Fibroblast of skin of left quadriceps (primary cell): ENCODE measurements around the gene RALGPS1.

ENCODE experiments used
- DNase-seq, 2 experiments: peaks; one replicate each; pipeline ENCODE4 v3.0.0-alpha.2; 2013; ENCODE audit warnings: low read depth in 2 of 2

Gene RALGPS1

DNA sequence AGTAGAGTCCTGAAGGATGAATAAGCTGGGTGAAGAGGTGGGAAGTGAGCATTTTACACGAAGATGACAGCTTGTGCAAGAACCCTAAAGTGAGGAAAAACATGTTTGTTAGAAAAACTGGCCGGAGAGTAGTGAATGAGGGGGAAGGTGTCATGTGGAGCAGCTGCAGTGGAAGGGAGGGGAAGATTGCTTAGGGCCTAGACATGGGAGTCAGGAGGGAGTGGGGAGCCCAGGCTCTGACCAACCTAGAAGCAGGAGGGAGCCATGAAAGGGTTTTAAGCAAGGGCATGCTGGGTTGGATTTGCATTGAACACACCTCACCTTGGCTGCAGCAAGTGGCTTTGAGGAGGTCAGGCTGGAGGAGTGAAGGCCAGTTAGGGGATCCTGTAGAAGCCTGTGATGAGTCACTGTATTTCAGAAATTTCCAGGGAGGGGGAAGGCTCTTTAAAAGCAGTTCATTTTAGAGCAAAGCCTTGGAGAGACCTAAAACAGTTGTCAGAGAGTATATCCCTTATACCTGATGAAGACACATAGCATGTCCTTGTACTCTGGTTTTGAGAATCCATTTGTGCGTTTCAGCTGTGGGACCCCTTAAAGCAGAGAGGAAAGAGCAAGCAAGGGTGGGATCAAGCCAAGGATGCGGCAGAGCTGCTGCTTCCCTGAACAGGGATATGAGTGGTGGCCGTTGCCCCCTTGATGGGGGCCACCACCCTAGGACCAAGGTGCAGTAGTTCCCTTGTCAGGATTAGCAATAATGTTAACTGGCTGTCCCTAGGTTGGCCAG is 162.5 kb downstream of the RALGPS1 start:
- DNase-seq, result no peak

DNA sequence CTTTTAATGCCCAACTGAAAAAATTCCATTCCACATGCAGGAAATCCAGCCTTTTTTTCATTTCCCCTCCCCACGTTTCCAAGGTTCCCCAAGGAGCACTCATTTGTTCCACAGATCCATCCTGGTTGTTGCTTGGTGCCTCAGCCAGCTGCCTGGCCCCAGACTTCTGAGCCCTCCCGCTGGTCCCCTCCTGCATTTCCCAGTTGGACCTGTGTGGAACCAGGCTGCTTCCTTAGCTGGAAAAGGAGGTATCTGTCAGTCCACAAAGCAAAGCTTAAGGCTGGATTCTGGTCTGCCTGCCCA is 163.0 kb downstream of the RALGPS1 start:
- DNase-seq, result no peak

DNA sequence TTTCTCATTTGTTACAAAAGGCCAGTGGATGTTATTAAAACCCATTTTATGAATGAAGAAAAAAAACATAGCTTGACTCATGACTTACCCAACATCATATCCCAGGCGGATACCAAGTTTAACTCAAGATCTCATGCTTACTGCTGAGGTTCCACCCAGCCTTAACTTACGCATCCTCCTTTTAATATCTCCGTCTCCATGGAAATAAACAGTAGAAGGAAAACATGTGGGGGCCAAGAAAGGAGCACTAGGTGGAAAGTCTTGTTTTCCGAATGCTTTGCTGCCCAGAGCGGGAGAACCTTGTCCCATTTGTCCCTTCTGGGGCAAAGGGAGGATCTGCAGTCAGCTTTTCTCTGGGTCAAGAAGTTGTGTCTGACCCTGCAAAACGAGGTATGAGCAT is 163.8 kb downstream of the RALGPS1 start:
- no peak for DNase-seq

DNA sequence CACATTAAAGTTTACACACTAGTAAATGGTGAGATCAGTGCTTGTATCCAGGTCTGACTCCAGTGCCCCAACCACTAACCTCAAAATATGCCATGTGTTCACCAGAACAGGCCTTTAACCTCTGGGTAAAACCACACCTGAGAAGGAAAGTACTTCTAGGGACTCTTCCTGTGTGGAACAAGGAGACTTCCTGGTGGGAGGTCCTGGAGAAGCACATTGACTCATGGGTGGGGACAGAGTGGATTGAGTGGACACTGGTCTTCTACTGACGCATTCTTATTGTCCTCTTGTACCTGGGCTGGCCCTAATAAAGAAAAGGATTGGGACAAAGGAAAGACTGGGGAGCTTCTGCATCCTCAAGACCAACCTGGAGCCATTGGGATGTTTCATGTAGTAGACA is 164.4 kb downstream of the RALGPS1 start:
- no peak for DNase-seq

DNA sequence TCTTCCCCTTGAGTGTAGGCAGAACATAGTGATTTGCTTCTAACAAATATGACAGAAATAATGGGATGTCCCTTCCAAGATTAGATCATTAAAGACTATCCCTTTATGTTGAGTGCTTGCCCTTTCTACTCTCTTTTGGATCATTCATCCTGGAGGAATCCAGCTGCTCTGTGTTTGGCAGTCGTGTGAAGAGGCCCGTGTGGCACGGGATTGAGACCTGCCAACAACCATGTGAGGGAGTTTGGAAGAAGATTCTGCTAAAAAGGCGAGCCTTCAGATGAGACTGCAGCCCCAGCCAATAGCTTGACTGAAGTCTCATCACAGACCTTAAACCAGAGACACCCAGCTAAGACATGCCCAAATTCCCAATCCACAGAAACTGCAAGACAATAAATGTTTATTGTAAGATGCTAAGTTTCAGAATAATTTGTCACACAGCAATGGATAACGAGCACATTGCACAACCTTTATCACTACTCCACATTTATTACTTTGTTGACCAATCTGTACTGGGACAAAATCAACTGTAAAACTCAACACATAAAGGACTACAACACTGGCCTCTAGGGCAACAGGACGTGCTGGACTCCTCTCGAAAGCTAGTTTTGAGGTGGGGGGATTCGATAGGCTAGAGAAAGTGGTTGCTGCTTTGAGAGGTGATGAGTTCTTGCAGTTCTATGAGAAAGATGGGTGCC is 165.0 kb downstream of the RALGPS1 start:
- no peak for DNase-seq

DNA sequence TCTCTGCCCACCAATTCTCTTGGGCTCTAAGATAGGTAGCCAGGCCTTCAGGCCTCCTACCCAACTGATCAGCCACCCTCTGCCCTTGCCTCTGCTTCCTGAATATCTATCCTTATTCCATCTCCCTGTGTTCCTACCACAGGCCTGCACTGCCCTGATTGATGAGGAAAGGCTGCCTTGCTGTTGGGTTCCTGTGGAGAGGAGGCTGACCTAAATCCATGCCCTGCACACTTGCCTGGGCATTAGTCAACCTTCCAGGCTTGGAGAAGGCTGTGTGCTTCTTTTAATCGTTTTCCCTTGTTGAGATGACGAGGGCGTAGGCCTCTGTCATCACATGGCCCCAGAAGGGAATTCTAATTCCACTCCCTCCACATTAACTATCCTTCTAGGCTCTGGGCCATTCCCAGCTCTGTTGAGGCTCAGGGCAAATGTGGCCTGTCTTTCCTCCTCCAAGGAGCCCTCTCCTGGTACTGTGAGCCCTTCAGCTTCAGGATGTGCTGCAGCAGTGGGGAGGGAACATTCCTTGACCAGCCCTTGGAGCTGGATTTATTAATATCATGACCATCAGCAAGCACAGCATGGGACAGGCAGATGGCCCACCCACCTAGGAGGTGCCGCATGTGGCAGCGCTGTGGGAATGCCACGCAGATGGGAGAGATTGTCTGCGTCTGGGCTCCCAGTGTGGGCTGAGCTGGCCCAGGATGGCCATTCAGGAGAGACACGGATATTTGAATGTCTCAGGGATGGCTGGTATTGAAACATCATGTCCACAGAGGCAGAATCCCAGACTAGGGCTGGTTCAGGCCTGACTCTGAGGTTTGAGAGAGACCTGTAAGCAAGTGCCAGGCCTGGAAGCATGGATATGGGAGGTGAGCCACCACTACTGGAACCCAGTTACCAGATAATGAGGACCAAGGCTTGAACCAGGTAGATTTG is 166.9 kb downstream of the RALGPS1 start:
- no peak for DNase-seq

DNA sequence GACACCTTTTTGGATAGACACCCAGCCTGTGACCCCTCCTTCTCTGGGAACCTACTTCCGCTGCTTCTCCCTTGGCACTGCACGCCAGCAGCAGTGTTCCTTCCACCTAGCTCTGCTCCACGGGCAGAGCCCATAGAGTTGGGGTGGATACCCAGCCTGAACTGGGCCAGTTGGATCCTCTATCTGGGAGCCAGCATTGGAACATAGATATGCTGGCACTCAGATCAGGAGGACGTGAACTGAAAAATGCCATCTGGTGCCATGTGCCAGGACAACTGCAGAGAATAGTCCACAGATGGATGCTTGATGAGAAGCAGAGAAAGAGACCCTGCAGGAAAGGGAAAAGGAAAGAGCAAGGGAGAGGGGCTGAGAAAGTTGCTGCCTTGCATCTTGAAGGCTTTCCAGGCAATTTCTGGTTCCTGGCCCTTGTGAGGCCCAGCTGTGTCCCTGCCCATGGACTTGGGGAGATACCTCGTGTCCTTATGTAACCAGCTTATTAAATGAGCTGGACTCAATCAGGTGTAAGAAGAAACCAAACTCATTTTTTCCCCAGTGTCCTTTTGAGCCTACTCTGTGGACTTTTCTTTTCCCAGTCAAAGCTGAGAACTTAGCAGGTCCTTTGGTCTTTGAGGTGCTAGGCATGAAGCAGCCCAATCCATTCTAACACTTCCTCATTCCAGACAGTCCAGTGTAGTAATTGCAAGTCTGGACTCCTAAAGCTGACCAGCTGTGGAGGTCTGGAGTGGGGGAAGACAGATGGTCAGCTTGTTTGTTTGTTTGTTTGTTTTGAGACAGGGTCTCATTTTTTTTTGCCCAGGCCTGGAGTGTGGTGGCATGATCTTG is 168.8 kb downstream of the RALGPS1 start:
- DNase-seq, result no peak

DNA sequence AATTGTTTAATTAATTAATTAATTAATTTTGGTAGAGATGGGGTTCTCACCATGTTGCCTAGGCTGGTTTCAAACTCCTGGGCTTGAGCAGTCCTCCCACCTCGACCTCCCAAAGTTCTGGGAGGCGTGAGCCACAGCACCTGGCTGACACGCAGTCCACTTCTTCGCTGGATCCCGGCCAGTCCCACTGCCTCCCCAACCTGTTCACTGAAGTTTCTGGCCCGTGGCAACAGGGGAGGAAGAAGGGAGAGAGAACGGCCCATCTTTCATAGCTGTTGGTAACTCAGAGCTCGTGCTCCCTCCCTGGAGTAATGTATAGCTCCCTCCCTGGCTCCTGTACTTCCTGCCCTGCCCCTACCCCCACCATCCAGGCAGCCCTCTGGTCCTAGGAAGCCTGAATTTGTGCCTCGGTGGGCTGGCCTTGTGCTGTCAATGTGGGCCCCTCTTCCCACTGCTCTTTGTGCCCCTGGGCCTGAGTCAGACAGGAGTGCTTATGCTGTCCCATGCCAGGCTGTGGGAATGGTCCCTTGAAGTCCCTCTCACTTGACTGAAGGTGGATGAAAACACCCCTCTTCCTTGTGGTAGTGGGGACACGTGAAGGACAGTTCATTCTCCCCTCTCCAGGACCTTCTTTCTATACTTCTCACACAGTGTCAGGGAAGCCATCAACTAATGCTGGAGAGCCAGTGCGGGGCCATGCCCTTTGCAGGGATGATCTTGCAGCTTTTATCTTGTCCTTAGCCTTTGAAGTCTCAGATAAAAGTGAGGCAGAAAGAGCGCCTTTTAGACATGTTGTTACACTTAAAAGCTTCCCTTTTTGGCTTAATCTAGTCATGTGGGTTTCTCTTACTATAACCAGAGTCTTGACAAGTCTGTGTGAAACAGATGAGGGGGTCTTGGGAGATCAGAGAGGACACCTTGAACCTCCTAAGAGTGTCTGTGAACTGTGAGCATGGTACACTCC is 169.8 kb downstream of the RALGPS1 start:
- no peak for DNase-seq

DNA sequence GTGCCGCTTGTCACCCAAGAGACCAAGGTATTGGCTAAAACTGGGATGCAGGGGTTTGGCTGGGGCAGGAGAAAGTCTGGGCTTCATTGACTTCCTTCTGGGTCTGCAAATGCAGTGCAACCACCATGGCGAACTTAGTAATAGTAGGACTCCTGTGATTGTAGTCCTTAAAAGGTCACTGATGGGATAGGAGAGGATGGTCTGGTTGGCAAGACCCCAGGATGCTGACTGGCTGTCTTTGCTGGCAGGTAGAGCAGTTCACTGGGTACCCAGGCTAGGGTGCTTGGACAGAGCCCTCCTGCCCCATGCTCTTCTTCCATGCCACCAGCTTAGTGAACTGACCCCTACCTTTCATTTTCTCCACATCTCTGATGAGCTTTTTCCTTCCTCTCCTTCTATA is 170.6 kb downstream of the RALGPS1 start:
- DNase-seq, result no peak

DNA sequence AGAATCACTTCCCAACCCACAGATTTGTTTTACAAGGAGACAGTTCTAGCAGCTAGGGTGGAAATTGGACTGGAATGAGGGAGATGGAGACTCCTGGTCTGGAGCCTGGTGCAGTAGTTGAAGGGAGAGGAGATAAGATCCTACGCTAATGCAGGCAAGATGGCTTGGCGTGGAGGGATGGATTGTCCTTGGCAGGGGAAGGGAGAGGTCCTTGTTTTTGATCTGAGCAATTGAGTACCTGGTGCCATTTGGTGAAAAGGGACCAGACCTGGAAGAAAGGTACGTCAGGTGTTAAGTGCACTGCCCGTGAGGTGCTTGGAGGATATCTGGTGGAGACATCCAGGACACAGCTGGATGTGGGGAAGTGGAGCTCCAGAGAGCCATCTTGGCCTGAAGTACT is 172.2 kb downstream of the RALGPS1 start:
- DNase-seq, result no peak

DNA sequence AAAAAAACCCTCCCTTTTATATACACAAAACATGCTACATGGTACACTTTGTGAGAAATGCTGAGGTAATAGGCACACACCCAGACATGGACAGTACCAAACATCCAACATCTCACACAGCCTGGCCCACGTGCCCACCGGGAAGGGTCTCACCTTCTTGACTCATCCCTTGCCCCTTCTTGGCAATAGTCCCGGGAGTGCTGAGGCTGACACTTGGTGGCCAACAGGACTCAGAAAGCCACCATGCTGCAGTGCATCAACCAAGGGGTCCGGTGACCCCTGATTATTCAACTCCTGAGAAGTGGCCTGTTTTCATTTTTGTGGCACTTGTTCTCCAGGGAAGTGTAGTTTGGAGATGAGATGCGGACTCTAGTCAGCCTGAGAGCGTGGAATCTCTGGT is 172.8 kb downstream of the RALGPS1 start:
- no peak for DNase-seq

DNA sequence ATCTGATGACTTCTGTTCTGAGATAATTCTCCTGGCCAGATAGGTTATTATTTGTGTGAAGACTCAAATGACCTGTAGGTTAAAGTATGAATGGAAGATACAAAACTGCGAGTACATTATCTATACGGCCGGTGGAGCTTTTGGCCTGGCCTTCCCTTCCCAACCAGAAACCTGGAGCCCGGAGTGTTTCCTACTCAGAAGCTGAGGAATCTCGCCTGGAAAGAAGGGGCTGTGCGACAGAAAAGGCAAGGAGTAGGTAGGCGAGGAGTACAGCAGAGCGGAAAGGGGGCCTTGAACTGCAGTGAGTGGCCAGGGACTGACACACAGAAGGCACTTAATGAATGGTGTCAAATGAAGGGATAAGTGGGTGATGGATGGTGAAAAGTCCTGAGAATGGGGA is 173.3 kb downstream of the RALGPS1 start:
- no peak for DNase-seq

DNA sequence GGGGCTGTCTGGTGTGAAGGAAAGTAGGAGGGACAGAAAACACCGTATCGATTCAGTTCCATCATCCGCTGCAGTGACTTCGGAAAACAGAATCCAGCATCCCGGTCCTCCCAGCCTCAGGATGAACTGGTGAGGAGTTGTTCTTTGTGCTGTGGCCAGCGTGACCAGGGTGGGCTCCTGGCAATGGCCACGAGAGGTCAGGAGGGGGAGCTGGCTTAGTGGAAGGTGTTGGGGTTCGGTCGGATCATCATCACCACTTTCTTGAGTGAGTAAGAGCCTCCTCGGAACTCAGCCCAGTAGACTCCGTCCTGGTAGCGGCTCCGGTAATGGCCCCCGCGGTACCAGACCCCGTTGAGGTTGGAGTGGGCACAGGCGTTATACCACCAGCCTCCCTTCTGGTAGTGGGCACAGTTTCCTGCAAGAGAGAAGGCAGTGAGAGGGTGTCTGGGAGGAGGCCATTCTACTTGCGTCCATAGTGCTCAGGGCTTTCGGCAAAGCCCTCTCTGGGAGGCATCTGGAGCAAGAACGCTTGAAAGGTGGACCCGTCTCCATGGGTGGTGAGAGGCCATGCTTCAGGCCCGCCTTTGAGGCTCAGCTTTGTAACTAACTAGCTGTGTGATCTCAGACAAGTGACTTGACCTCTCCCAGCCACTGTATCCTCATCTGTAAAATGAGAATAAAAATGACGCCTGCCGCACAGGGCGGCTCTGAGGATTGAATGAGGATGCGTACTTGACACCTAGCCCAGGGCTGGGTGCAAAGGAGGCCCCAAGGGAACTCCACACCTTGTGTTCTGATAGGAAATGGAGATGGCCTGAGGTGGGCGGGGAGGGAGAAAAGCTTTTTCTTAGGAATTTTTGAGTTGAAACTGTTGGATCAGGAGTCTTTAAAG is 174.4 kb downstream of the RALGPS1 start:
- DNase-seq, result no peak

DNA sequence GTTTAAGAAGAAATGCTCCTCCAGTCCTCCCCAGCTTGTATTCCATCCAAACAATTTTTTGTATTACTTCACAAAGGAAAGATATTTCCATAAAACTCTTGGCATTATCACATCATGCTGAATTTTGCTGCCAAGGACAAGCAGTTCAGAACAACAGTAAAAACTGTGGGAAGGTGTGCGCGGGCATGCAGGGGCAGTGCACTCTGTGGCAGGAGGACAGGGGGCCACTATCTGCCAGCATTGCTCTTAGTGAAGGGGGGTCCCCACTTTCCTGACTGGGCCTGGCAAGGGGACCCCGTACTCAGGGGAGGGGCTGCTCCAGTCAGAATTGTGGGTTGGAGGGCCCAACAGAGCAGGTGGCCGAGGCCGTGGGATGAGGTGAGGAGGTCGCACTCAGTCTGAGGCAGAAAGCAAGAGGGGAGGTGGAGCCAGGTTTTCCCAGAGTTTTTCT is 175.1 kb downstream of the RALGPS1 start:
- no peak for DNase-seq

DNA sequence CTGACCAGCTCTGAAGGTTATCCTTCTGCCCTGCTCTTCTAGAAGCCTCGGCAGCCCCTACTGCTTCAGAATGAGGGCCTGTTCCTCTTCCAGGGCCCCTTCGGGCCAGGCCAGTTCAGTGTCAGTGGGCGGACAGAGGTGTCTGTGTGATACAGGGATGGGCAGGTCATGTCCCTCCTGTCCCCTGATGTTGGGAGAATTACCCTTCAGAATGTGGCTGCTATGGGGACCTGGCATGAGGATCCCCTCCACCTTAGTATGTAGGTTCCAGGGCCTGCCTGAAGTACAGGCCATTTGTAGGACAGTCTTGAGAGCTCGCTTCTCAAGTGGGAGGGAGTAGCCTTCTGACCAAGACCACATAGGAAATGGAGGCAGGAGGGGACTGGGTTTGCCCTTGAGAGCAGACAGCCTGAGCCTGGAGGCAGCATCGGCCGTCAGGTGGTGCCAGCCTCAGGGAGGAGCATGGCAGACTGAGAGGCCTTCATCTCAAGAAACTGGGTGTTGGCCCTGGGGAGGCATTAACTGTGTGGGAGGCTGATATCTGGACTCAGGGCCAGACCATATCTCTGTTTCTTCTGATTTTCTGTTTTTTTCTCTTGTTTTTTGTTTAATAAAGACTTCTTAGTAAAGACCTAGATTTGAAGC is 175.9 kb downstream of the RALGPS1 start:
- no peak for DNase-seq

DNA sequence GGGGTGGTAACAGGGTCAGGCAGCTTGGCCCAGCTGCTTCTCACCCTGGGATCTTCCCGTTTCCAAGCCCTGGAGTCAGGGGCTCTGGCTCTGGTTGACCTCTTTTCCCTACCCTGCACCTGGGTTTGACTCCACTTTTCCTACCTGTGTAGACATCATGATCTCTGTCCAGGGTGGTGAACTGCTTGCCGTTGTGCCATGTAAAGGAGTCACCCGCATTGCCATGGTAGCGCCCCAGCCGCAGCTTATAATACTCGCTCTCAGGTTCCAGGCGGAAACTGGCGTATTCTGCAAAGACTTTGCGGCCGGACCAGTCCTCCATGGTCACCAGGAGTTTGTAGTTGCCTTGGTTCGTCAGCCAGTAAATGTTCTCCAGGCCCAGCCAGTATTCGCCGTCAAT is 176.9 kb downstream of the RALGPS1 start:
- no peak for DNase-seq

DNA sequence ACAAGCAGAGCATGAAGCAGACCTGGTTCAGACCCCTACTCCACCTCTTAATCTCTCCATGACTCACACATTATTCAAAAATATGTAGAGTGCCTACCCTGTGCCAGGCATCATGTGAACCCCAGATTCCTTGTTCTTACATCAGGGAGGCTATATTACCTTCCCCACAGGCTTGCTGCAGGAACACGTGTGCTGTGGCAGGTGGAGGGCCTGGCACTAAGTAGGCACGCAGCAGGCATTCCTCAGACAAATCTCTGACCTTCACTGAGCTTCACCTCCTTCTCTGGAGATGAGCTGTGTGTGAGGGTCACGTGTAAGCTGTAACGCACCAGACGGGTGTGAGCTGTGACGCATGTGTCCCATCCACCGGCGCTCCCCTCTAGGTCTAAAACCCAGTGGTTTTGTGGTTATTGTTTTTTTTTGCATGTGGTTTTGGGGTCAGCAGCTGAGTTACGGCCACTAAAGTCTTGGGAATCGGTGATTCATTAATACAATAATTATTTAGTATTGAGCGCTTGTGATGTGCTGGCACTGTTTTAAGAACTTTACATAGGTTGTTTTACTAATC is 177.5 kb downstream of the RALGPS1 start:
- no peak for DNase-seq

DNA sequence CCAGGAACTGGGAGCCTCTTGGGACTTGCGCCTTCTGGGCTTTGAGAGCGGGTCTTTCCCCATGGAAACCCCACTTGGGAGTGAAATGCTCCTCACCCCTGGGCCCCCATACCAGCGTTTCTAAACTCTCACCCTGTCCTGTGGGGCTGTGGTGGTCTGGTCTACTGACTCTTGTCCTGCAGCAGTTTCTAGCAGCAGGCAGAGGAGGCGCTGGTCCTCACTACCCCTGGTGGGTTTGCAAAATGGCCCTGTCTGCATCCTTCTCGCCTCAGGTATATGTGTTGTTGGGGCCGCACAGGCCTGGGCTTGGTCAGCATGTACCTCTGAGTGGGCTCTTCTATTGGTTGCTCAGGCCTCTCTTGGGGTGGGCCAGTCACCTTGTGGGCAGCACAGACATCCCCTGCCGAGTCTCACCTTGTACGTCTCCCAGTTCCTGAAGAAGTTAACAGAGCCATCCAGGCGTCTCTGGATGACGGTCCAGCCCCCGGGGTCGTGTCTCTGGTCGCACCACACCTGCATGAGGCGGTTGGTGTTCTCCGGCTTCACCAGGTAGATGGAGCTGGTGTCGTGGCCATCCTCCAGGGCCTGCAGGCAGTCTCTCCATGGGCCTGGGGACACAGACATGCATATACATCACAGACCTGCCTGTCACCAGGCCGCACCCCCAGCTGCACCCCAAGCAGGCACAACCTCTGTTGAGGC is 178.9 kb downstream of the RALGPS1 start:
- no peak for DNase-seq
